Neural cell (in vitro differentiated cells): ENCODE measurements around the gene AMIGO1. TPM values are rescaled to one million over a fixed set of nuclear protein-coding genes. Genes with fewer than 3 reads are reported as not detected.

Experiments
- H2AFZ ChIP-seq: fragments of 200-600, 300-800 bp; sonication (generic), shearing (Covaris generic); 2 replicates; pipeline ENCODE4 v1.6.0; 2014; ENCODE audit warnings: low read depth, mild to moderate bottlenecking, antibody characterized with exemption, low read length, moderate library complexity
- H3F3A ChIP-seq: fragments of 200-600 bp; shearing (Covaris generic); 2 replicates; pipeline ENCODE4 v1.6.1; 2016; ENCODE audit warnings: mild to moderate bottlenecking, moderate library complexity, mixed read lengths, antibody characterized with exemption, low read length; ENCODE audit not compliant: insufficient read depth, poor library complexity, severe bottlenecking
- H3K27ac ChIP-seq: fragments of 200-600, 300-800 bp; sonication (generic), shearing (Covaris generic); 2 replicates; pipeline ENCODE4 v1.5.1; 2014; ENCODE audit warnings: mild to moderate bottlenecking, low read length, moderate library complexity
- H3K27me3 ChIP-seq: fragments of 300-800, 200-600 bp; sonication (generic), shearing (Covaris generic); 2 replicates; pipeline ENCODE4 v1.6.0; 2014; ENCODE audit warnings: mild to moderate bottlenecking, low read depth, low read length, moderate library complexity; ENCODE audit not compliant: insufficient read depth
- H3K36me3 ChIP-seq: fragments of 300-800, 200-600 bp; sonication (generic), shearing (Covaris generic); 2 replicates; pipeline ENCODE4 v1.5.1; 2014; ENCODE audit warnings: mild to moderate bottlenecking, antibody characterized with exemption, low read length, moderate library complexity; ENCODE audit not compliant: insufficient read depth
- H3K4me2 ChIP-seq: fragments of 300-800, 200-600 bp; sonication (generic), shearing (Covaris generic); 2 replicates; pipeline ENCODE4 v1.6.0; 2014; ENCODE audit warnings: mild to moderate bottlenecking, low read length
- H3K4me3 ChIP-seq: fragments of 300-800, 200-600 bp; sonication (generic), shearing (Covaris generic); 2 replicates; pipeline ENCODE4 v1.5.1; 2014; ENCODE audit warnings: mild to moderate bottlenecking, low read length, moderate library complexity
- H3K79me2 ChIP-seq: fragments of 200-600 bp; shearing (Covaris generic); replicated peaks from 2 replicates; pipeline ENCODE4 v1.6.0; 2014; ENCODE audit warnings: mild to moderate bottlenecking, low read length, moderate library complexity; ENCODE audit not compliant: insufficient read depth
- H3K9ac ChIP-seq: fragments of 300-800, 200-600 bp; sonication (generic), shearing (Covaris generic); 2 replicates; pipeline ENCODE4 v1.6.1; 2016; ENCODE audit warnings: mild to moderate bottlenecking, low read length, mixed read lengths
- H3K9me2 ChIP-seq: fragments of 200-600 bp; shearing (Covaris generic); 2 replicates; pipeline ENCODE4 v1.6.1; 2016; ENCODE audit warnings: mild to moderate bottlenecking, low read length, mixed read lengths; ENCODE audit not compliant: insufficient read depth
- H3K9me3 ChIP-seq: fragments of 200-600, 300-800 bp; sonication (generic), shearing (Covaris generic); 2 replicates; pipeline ENCODE4 v1.6.1; 2016; ENCODE audit warnings: mild to moderate bottlenecking, mixed run types, low read length, moderate library complexity, mixed read lengths
- H4K20me1 ChIP-seq: fragments of 200-600 bp; shearing (Covaris generic); 2 replicates; pipeline ENCODE4 v1.6.1; 2016; ENCODE audit warnings: mild to moderate bottlenecking, mixed run types; ENCODE audit not compliant: insufficient read depth
- EZH2 ChIP-seq: fragments of 200-600, 300-800 bp; shearing (Covaris generic), sonication (generic); IDR thresholded peaks from 2 replicates; pipeline ENCODE4 v1.6.1; 2014; ENCODE audit warnings: antibody characterized with exemption, low read length, borderline replicate concordance, mild to moderate bottlenecking; ENCODE audit not compliant: insufficient read depth, poor library complexity, severe bottlenecking
- MXI1 ChIP-seq: fragments of 450-650 bp; conservative IDR thresholded peaks from 2 replicates; pipeline ENCODE4 v1.6.1; 2014; ENCODE audit warnings: antibody characterized with exemption, mild to moderate bottlenecking; ENCODE audit not compliant: poor library complexity, severe bottlenecking
- POLR2AphosphoS5 ChIP-seq: IDR thresholded peaks from 2 replicates; pipeline ENCODE4 v1.6.1; 2012
- RAD21 ChIP-seq: fragments of 450-650 bp; conservative IDR thresholded peaks from 2 replicates; pipeline ENCODE4 v1.6.1; 2014; ENCODE audit warnings: antibody characterized with exemption, mild to moderate bottlenecking, moderate library complexity
- SMC3 ChIP-seq: fragments of 450-650 bp; conservative IDR thresholded peaks from 2 replicates; pipeline ENCODE4 v1.6.1; 2014; ENCODE audit warnings: antibody characterized with exemption, mild to moderate bottlenecking, moderate library complexity; ENCODE audit not compliant: poor library complexity
- TAF1 ChIP-seq: IDR thresholded peaks from 2 replicates; pipeline ENCODE4 v1.6.1; 2012; ENCODE audit warnings: low read depth
- polyA plus RNA-seq: library from polyadenylated mRNA; depleted of rRNA; stranded (reverse); fragments of >200 nt; gene quantifications from 2 replicates; pipeline ENCODE4 v1.2.3, GENCODE V29; 2014
- TF ChIP-seq, protein P1 (sequence below): IDR thresholded peaks from 2 replicates; pipeline ENCODE4 v1.6.1; 2012; ENCODE audit warnings: borderline replicate concordance
- TF ChIP-seq, protein P2 (sequence below): fragments of 450-650 bp; IDR thresholded peaks from 2 replicates; pipeline ENCODE4 v1.5.1; 2014; ENCODE audit warnings: antibody characterized with exemption, mild to moderate bottlenecking, moderate library complexity; ENCODE audit not compliant: poor library complexity, severe bottlenecking

AMIGO1 gene
- polyA plus RNA-seq, 1 donor from 2014 or later: 12.6 TPM

DNA sequence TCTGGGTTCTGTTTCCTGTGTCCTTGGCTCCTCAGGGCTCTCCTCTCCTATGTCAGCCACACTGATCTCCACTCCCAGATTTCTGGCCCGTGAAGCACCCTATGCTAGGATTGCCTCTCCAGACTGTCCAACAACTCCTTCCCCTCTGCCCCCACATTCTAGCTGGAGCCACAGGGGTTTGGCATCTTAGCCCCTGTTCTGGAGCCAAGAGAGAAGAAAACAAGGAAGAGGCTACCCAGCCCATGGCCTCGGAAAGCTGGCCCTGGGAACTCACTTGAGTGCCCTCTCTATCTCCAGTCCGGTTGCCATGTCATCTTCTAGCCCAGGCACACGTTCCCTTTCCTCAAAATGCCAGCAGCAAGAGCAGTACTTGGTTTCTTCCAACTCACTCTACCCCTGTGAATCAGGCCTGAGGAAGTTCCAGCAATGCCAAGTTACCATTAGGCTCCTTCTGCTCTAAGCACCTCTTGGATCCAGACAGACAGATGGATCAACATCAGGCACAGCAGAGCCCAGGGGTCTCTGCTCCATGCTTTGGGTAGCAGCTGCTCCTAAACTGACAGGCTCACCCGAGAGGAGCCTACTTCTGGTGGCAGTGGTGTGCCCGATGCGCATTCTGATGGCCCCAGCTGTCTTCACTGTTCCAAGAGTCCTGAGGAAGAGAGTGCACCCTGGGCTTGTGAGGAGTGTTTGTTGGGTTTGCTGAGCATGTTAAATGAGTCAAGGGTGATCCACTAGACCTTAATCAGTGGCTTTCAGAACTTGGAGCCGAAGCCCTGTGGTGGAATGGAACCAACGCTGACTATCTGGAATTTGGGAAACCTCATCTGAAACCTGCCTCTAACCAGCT lies 18.5 kb upstream of the AMIGO1 start:
- Histone ChIP-seq H3K27ac (no peak overlapping the region), H3K9me3 (no peaks in the 10 kb centered on the region)

GRCh38 chr1:109527098-109527811 lies 17.7 kb upstream of the AMIGO1 start:
- H3K36me3 ChIP-seq: no peaks in the 10 kb centered on the region
- H3F3A ChIP-seq: no peaks in the 10 kb centered on the region
- H3K27ac ChIP-seq: no peak overlapping the region
- H2AFZ ChIP-seq: no peak overlapping the region
- no peak for TF ChIP-seq RAD21
- TF ChIP-seq POLR2AphosphoS5: no peak
- H3K27me3 ChIP-seq: no peaks in the 10 kb centered on the region
- H3K9ac ChIP-seq: no peak overlapping the region
- H3K9me3 ChIP-seq: no peaks in the 10 kb centered on the region
- H3K4me3 ChIP-seq: no peak overlapping the region
- H4K20me1 ChIP-seq: no peaks in the 10 kb centered on the region
- H3K4me2 ChIP-seq: no peak overlapping the region
- no peaks in the 10 kb centered on the region for H3K9me2 ChIP-seq
- no peaks in the 10 kb centered on the region for H3K79me2 ChIP-seq

More for the DNA sequence above, 18.5 kb upstream of the AMIGO1 start:
- Histone ChIP-seq H3K79me2 (no peaks in the 10 kb centered on the region), H3K4me2 (no peak overlapping the region), H3K9me2 (no peaks in the 10 kb centered on the region), H4K20me1 (no peaks in the 10 kb centered on the region), H3K9ac (no peak overlapping the region), H3F3A (no peaks in the 10 kb centered on the region), H3K27me3 (no peaks in the 10 kb centered on the region), H3K4me3 (no peak overlapping the region), H3K36me3 (no peaks in the 10 kb centered on the region), H2AFZ (no peak overlapping the region)
- no peak for TF ChIP-seq EZH2
- TF ChIP-seq, protein P1, sequence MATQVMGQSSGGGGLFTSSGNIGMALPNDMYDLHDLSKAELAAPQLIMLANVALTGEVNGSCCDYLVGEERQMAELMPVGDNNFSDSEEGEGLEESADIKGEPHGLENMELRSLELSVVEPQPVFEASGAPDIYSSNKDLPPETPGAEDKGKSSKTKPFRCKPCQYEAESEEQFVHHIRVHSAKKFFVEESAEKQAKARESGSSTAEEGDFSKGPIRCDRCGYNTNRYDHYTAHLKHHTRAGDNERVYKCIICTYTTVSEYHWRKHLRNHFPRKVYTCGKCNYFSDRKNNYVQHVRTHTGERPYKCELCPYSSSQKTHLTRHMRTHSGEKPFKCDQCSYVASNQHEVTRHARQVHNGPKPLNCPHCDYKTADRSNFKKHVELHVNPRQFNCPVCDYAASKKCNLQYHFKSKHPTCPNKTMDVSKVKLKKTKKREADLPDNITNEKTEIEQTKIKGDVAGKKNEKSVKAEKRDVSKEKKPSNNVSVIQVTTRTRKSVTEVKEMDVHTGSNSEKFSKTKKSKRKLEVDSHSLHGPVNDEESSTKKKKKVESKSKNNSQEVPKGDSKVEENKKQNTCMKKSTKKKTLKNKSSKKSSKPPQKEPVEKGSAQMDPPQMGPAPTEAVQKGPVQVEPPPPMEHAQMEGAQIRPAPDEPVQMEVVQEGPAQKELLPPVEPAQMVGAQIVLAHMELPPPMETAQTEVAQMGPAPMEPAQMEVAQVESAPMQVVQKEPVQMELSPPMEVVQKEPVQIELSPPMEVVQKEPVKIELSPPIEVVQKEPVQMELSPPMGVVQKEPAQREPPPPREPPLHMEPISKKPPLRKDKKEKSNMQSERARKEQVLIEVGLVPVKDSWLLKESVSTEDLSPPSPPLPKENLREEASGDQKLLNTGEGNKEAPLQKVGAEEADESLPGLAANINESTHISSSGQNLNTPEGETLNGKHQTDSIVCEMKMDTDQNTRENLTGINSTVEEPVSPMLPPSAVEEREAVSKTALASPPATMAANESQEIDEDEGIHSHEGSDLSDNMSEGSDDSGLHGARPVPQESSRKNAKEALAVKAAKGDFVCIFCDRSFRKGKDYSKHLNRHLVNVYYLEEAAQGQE: no peak
- TF ChIP-seq SMC3: no peak
- no peak for TF ChIP-seq RAD21
- TF ChIP-seq MXI1: no peak
- TF ChIP-seq, protein P2, sequence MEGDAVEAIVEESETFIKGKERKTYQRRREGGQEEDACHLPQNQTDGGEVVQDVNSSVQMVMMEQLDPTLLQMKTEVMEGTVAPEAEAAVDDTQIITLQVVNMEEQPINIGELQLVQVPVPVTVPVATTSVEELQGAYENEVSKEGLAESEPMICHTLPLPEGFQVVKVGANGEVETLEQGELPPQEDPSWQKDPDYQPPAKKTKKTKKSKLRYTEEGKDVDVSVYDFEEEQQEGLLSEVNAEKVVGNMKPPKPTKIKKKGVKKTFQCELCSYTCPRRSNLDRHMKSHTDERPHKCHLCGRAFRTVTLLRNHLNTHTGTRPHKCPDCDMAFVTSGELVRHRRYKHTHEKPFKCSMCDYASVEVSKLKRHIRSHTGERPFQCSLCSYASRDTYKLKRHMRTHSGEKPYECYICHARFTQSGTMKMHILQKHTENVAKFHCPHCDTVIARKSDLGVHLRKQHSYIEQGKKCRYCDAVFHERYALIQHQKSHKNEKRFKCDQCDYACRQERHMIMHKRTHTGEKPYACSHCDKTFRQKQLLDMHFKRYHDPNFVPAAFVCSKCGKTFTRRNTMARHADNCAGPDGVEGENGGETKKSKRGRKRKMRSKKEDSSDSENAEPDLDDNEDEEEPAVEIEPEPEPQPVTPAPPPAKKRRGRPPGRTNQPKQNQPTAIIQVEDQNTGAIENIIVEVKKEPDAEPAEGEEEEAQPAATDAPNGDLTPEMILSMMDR: no peak
- no peak for TF ChIP-seq POLR2AphosphoS5
- no peak for TF ChIP-seq TAF1
